Fibroblast of peridontal ligament (primary cell): ENCODE results near the gene RTN4IP1.
"Not testable (repeated sequence)": the region's sequence is repeated elsewhere in the genome, so short reads cannot be mapped to it uniquely, and the experiment has no call there.

Source experiments
- DNase-seq: peaks from one replicate; pipeline ENCODE4 v3.0.0-alpha.2; 2010; ENCODE audit errors: extremely low read depth

RTN4IP1 gene

DNA sequence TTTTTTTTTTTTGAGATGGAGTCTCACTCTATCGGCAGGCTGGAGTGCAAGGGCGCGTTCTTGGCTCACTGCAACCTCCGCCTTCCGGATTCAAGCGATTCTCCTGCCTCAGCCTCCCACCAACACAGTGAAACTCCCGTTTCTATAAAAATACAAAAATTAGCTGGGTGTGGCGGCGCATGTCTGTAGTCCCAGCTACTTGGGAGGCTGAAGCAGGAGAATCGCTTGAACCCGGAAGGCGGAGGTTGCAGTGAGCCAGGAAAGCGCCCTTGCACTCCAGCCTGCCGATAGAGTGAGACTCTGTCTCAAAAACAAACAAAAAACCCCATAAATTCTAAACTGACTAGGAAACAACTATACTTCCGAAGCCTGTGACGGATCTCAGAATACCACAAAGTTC, 1.5 kb downstream of the RTN4IP1 start:
- DNase-seq: not testable (repeated sequence)

DNA sequence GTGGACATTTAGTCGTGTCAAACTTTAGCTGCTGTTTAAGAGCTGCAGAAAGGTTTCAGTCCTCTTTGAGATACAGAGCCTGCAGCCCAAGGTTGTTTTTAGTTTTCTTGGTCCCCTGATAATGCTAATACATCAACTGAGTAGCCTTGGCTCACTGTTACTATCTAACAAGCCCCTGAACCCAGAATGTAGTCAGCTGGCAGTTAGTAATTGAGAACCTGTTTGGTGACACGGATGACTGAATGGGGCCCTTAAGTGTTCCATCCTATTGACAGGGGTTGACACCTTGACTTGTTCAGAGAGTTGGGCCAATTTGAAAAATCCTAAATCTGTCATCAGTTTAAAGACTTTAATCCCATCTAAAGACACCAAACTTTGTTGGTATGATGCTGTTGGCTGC, 2.8 kb downstream of the RTN4IP1 start:
- DNase-seq: no peak

DNA sequence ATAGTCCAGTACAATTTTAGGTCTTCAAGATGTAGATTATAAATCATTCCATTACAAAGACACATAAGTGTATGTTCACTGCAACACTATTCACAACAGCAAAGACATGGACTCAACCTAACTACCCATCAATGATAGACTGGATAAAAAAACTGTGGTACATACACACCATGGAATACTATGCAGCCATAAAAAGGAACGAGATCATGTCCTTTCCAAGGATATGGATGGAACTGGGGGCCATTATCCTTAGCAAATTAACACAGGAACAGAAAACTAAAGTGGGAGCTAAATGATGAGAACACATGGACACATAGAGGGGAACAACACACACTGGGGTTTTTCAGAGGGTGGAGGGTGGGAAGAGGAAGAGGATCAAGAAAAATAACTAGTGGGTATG, 6.3 kb downstream of the RTN4IP1 start:
- DNase-seq: no peak

DNA sequence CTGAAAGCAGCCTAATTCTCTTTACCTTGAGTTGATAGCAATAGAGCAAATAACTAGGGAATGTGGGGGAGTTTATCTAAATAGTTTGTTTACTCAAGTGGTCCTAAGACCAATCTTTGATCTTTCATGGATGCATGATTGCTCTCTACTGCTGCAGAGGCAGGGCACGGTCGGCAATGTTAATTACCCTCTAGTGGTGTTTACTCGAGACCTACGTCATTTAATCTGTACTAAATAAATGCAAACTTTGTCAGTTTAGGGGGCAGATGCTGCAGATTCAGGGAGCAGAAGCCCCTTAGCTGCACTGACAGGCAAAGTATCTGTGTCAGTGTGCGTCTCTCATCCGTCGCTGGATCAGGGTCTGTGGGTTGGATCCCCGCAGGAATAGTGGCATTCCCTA, 6.9 kb downstream of the RTN4IP1 start:
- no peak for DNase-seq

- DNase-seq: peak; percentile 65
These were observed 8.2 kb downstream of the RTN4IP1 start for GRCh38 chr6:106620931-106621672.

GRCh38 chr6:106619223-106619622, 10.1 kb downstream of the RTN4IP1 start:
- no peak for DNase-seq

GRCh38 chr6:106618324-106618723, 11.0 kb downstream of the RTN4IP1 start:
- DNase-seq: no peak

DNA sequence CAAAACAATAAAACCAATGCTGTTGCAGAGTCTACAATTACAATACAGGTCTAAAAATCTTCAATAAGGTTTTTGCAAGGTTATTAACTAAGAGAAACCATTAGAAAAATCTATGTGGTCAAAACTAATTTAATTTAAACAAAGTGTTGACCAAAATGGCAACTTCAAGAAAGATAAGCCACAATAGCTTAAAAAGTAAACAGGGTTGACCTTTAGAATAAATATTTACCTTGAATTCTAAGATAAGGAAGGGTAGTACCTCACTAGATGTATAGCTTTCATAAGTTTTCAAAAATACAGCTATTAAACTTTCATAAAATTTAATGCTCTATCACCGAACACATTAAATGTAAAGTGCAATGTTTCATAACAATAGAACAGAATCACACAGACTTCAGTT, 11.4 kb downstream of the RTN4IP1 start:
- DNase-seq: no peak

- no peak for DNase-seq
These were observed 12.0 kb downstream of the RTN4IP1 start for GRCh38 chr6:106617302-106617701.

DNA sequence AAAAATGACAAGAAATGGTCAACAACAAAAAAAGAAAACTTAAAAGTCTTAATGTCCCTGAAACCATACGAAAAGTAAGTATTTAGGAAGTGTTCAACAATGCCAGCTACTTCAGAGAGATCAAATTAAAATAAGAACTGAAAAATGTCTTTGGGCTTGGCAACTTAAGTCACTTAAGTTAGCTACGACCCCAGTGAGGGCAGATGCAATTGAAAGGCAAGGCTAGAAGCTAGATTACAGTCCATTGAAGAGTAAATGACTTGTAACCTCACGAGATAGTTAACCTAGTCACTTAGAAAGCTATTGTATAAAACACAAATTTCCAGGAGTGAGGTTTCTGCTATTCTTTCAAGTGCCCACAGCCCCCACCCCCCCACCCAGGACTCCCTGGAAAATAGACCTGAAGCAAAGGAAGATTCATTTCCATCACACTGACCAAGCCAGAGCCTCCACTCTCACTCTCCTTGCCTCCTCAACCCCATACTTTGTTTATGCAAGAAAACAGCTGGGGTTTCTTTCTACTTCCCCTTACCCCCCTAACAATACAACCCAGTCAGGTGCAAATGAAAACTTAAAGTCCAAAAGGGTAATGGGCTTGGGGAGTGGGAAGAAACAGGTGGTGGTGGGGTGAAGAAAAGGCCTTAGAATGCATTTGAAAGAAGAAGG, 14.6 kb downstream of the RTN4IP1 start:
- DNase-seq: no peak

- no peak for DNase-seq
These were observed 15.1 kb downstream of the RTN4IP1 start for GRCh38 chr6:106614166-106614565.

DNA sequence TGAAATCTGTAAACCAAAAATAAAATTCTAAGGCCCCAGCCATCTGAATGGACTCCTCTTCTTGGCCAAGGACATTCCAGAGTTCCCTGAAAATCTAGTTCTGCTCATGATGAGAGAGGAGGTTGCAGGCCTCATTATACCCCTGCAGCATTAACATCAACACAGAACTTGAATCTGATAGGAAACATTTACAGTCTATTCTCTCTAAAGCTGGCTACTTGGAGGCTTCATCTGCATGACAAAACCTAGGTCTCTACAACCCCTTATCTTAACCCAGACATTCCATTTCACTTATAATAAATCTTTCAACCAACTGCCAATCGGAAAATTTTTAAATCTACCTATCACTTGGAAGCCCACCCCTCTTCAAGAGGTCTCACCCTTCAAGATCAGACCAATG, 15.7 kb downstream of the RTN4IP1 start:
- no peak for DNase-seq

GRCh38 chr6:106612671-106613416, 16.5 kb downstream of the RTN4IP1 start:
- no peak for DNase-seq

DNA sequence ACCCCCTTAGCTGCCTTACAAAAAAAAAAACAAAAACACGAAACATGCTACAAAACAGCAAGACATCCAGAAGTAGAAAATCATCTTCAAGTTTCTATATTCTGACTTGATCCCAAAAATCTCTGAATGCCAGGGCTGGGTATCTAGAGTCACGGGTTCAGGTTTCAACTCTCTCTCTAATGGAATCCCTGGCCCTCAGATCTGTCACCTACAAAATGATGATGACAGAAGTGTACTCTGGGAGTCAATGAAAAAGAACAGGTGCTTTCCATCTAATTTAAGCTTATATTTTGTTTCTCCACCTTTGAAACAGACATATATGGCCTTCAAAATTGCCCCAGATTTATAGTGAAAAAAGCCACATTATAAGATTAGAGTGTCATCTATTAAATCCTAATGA, 18.3 kb downstream of the RTN4IP1 start:
- DNase-seq: no peak

DNA sequence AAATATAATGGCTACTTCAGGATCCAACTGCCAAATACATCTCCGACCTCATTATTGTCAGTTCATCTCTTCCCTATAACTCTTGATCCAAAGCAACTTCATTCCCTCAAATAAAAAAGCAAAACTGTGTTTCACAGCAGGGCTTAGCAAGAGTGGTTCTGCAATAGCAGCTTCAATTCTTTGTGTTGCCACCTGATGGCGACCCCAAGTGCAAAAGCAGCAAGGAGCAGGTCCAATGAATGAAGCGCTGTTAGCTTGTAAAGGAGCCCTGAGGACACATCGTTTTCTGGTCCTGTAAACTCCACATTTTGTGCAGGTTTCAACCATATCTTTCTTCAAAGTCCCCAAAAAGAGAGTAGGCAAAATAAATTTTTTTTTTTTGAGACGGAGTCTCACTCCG, 19.6 kb downstream of the RTN4IP1 start:
- DNase-seq: peak; percentile 11

DNA sequence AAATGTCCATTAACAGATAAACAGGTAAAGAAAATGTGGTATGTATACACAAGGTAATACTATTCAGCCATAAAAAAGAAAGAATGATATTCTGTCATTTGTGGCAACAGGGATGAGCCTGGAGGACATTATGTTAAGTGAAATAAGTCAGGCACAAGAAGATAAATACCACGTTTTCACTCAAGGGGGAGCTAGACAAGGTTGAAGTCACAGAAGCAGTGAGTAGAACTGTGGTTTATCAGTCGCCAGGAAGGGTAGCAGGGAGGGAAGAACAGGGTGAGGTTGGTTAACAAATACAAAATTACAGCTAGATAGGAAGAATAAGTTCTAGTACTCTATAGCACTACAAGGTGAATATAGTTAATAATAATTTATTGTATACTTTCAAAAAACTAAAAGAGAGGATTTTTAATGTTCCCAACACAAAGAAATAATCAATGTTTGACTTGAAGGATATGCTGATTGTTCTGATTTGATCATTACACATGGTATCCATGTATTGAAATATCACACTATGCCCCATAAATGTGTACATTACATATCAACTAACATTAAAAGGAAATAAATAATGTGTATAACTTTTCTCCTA, 21.1 kb downstream of the RTN4IP1 start:
- DNase-seq: peak; percentile 68

DNA sequence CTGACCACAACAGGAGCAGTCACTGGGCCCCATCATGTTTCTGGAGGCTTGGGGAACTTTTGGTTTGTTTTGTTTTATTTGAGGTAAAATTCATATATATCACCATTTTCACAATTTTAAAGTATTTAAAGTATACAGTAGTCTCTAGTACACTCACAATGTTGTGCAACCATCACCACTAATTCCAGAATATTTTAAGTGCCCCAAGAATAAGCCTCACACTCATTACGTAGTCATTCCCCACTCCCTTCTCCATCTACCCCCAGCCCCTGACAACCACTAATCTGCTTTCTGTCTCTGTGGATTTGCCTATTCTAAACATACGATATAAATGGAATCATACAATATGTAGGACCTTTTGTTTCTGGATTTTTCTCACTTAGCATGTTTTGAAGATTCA, 29.0 kb downstream of the RTN4IP1 start:
- peak; percentile 9 for DNase-seq

GRCh38 chr6:106599440-106599839, 29.9 kb downstream of the RTN4IP1 start:
- DNase-seq: no peak

GRCh38 chr6:106591111-106591825, 38.0 kb downstream of the RTN4IP1 start:
- DNase-seq: peak; percentile 93

GRCh38 chr6:106588937-106589336, 40.4 kb downstream of the RTN4IP1 start:
- not testable (repeated sequence) for DNase-seq

DNA sequence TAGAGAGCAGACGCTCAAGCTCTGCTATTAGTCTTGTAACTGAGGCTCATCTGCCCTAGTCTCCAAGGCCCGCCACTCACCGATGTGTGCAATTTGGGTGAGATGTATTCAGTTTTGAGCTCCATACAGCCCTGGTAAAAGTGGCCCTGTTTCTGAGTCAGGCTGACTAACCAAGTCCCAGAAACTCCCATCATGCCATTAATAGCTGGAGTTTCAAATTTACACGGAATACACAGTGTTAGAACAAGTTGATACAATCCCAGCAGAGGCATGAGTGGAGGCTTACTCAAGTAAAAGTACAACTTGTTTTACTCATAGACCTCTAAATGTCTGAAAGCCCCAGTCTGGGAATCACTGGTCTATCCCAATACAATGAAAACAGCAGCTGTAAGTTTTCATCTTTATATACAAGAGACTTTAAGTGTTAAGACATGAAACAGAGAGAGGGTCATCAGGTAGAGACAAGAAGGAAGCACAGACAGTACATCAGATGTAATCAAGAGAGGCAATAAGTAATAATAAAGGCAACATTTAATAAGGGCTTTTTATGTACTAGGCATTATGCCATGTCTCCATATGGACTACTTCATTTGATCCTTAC, 42.4 kb downstream of the RTN4IP1 start:
- DNase-seq: no peak
